ENCODE results near the gene MVB12B.

The MVB12B gene

GRCh38 chr9:126408004-126408403 is 81.4 kb downstream of the MVB12B start:
- DNase-seq (ENCODE audit: low spot score): no peak

- DNase-seq (ENCODE audit: low spot score): no peak
Measured at GRCh38 chr9:126410229-126410628, 83.6 kb downstream of the MVB12B start.

DNA sequence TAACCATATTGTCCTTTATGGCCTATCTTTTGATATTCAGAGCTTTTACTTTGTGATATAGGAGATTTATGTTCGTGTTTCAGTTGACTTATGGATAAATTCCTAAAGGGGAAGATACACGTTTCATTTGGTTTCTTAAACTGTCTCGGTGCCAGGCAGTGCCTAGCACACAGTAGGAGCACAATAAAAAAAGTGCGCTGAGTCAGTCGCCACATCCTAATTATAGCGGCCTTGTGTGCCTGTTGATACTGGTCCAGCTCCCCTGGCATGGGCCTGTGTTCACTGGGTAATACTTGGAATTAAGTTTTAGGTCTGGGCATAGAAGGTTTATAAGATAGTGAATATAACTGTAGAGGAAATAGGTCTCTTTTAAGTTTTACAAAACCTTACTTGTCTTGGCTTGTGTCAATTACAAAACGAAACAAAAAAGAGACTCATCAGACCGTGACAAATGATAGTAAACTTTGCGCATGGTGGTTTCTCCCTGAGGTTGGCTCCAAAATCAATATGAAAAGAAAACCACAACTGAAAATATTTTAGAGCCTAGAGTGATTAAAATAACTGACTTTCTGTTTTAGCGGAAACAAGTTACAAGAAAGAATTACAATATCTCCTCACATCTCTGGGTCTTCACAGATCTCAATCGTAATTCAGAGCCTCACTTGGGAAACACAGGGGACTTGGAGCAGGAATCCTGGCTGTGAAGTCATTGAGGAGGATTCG is 84.8 kb downstream of the MVB12B start:
- DNase-seq (ENCODE audit: low spot score): peak; percentile 75

GRCh38 chr9:126411948-126412284 is 85.3 kb downstream of the MVB12B start:
- DNase-seq (ENCODE audit: low spot score): no peak

DNA sequence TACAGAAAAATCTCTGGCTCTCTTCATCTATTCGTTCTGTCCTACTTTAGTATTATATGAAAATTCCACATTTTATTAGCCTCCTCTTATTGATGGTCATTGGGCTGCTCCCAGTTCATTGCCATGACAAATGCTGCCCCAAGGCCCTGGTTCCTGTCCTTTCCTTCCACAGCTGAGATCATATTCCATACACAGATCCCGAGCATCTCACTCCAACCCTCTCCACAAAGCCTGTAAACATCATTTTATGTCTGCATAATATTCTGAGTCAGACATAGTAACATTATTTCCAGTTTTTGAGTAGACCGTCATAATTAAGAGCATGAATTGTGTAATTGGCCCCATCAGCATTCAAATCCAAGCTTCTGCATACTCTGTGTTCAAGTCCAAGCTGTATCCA is 86.3 kb downstream of the MVB12B start:
- no peak for DNase-seq (ENCODE audit: low spot score)

- no peak for DNase-seq (ENCODE audit: low spot score)
Measured at GRCh38 chr9:126413391-126414068, 86.9 kb downstream of the MVB12B start.

- no peak for DNase-seq (ENCODE audit: low spot score)
Measured at GRCh38 chr9:126415741-126416370, 89.2 kb downstream of the MVB12B start.

DNA sequence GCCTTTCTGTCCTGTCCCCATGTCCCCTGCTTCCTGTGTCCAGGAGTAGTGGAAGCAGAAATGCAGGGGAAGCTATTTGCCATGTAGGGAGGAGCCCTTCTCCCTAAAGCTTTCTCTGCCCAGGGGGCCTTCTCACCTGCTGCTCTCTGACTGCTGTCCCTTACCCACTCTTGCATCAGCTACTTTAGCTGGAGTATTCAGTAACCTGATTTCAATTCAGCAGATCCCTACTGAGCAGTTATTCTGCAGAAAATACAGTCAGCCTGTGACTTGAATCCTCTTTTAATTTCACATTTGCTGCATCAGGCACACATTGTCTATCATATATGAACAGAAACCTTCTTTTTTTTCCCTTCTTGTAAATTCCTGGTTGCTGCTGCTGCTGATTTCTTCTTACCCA is 90.4 kb downstream of the MVB12B start:
- DNase-seq (ENCODE audit: low spot score): no peak

DNA sequence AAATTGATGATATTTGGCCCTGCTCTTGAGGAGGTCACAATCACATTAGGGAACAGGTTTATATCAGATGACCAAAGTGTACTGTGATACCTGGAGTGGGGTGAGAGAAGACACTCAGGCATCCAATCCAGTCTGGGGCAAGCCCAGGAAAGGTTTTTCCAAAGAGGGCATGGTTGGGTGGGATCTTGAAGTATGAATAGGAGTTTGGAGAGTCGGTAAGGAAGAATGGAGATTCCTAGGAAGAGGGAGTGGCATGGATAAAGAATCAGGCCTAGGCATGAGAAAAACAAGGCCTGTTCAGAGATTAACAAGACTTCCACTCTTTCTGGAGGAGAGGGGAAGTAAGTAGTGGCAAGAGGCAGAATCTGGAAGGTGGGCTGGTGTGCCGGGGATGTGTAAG is 91.1 kb downstream of the MVB12B start:
- no peak for DNase-seq (ENCODE audit: low spot score)

- DNase-seq (ENCODE audit: low spot score): no peak
Measured at GRCh38 chr9:126418608-126419007, 92.0 kb downstream of the MVB12B start.

GRCh38 chr9:126419475-126419874 is 92.8 kb downstream of the MVB12B start:
- DNase-seq (ENCODE audit: low spot score): no peak

GRCh38 chr9:126420135-126420534 is 93.5 kb downstream of the MVB12B start:
- no peak for DNase-seq (ENCODE audit: low spot score)

DNA sequence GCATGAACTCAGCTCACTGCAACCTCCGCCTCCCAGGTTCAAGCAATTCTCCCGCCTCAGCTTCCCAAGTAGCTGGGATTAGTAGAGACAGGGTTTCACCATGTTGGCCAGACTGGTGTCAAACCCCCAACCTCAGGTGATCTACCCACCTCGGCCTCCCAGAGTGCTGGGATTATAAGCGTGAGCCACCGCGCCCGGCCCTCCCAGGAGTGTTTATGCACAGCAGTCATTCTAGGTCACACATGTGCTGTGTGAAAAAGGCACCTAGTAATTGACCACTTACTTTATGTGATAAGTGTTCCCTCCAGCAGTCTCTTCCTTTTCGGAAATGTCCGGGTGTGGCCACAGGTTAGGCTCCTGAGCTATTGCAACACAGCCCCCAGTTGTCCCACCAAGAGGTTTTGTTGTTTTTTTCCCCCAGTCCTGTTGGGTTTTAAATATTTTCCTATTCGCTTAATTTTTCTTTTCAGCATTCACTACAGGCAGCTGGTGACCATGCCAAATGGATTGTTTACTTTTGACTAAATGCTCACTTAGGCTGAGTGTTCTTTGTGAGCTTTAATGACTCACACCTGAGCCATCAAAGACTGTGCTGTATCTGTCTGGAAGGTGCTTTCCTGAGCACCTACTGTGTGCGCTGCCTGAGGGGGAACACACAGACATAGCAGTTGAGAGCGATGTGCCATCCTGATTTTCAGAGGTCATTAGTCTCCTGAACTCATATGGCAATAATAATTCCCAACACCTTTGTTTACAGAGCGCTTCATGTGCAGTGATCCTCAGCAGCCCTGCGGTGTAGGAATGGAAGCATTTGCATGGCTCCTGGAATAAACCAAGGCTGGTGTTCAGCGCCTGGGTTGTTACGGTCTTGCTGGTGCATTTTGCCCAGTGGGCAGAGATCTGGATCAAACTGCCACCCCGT is 94.3 kb downstream of the MVB12B start:
- no peak for DNase-seq (ENCODE audit: low spot score)

DNA sequence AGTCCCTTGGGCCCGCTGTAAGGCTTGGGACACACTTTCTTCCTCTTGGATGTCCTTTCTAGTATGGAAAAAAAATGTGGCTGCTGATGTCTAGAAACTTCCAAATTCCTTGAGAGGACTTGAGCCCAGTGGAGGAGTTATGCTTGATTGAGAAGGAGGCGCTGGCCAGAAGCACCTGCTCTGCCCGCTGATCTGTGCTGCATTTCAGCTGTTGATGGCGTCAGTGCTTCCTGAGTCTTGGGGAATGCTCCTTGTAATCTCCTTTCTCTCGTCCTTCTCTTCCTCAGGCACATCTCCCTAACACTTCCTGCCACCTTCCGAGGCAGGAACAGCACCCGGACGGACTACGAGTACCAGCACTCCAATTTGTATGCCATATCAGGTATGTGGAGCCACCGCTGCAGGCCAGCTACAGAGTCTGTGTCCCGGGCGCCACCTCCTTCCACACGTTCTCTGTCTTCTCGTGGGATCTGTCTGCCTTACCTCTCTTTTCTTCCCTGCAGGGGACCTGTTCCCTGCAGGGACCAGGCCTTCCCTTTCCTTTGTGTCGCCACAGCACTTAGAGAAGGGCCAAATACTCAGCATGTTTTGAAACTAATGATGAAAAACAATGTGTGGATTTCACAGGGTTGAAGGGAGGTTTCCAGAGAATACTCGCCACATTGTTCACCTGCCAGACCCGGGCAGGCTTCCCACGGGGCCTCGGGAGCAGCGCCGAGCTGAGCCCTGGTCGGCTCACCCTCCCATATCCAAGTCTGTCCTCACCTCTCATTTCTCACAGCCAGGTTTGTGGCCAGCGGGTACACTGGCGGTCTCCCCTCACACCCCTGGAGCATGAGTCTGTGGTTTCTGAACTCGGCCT is 95.2 kb downstream of the MVB12B start:
- no peak for DNase-seq (ENCODE audit: low spot score)

- DNase-seq (ENCODE audit: low spot score): no peak
Measured at GRCh38 chr9:126423142-126423915, 96.7 kb downstream of the MVB12B start.

GRCh38 chr9:126423916-126424185 is 97.2 kb downstream of the MVB12B start:
- DNase-seq (ENCODE audit: low spot score): no peak

DNA sequence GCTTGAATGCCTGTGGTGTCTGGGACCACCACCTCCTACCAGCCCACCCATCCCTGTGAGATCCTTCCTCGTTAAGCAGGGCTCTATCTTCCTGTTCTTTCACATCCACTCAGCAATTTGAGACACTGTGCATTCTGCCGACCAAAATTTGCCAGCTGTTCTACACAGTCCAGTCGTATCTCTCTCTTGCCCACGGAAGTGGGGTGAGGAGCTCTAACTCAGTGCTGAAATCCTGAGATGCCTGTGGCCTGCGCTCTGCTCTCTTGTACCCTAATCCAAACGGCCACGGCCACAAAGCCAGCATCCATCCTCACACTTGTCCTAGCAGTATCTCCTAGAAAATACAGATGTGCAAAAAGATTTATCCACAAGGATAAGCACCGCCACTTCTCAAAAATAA is 97.9 kb downstream of the MVB12B start:
- no peak for DNase-seq (ENCODE audit: low spot score)

DNA sequence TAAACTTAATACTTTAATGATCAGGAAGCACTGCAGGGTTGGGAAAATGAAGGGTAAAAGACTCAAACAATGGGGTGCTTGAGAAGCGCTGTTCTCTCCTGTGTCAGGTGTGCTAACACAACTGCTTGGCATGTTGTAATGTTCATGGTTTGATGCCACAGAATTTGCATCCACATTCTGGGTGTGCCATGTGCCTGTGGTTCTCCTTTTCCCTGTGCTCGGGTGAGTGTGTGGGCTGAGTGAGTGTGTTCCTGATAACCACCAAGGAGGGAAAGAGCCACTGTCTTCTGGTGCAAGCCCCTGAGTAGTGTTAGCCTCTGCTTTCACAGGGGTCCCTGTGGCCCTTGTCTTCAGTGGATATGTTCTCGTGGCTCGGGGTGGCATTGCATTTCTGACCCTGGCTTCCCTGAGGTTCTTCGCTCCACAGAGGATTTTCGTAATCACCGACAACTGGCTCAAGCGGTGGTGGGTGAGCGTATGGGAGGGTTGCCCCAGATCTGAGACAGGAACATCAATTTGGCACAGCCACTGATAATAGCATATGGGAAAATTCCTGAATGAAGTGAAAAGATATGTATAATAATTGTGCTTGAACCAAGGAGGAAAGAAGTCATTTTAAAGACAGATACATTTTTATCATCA is 102.0 kb downstream of the MVB12B start:
- no peak for DNase-seq (ENCODE audit: low spot score)

- DNase-seq (ENCODE audit: low spot score): no peak
Measured at GRCh38 chr9:126429190-126429589, 102.6 kb downstream of the MVB12B start.

- DNase-seq (ENCODE audit: low spot score): no peak
Measured at GRCh38 chr9:126430124-126430523, 103.5 kb downstream of the MVB12B start.

Data from activated CD4-positive, alpha-beta T cell treated with anti-CD3 and anti-CD28 coated beads, Interleukin-2, Interleukin-4, amounts not matched to agents 100 ng/mL and 50 ng/mL, durations not matched to agents 16 hours and 8 hours (primary cell).